Endothelial cell of umbilical vein (primary cell): ENCODE measurements around the gene ABCC1. TPM values are rescaled to one million over a fixed set of nuclear protein-coding genes. Genes with fewer than 3 reads are reported as not detected.

Experiments
- BruUV-seq: library from RNA; stranded (reverse); fragments of 400-500 nt; replicated peaks from 2 replicates; lab custom pipeline; 2021; lab: Mats Ljungman, UMichigan
- CTCF ChIA-PET: fragments of 300-600, 350-600 bp; sonication (Branson Sonifier 250); formaldehyde crosslinking; loops from one replicate; lab custom pipeline; 2021; ENCODE audit warnings: antibody characterized with exemption, inconsistent platforms; lab: Charles Lee
- POLR2A ChIA-PET: fragments of 300-600, 350-600 bp; sonication (Branson Sonifier 250); formaldehyde crosslinking; loops from one replicate; lab custom pipeline; 2021; ENCODE audit warnings: antibody characterized with exemption, inconsistent platforms; lab: Charles Lee
- DNase-seq: peaks from one replicate; pipeline ENCODE4 v3.0.0-alpha.2; 2011; ENCODE audit warnings: low read depth, low spot score
- FAIRE-seq: peaks from 2 replicates; lab custom pipeline; 2011; peaks lifted over from hg19 to GRCh38; lab: Jason Lieb, UNC
- H2AFZ ChIP-seq: 2 replicates; pipeline ENCODE4 v1.6.0; 2012; ENCODE audit warnings: low read depth, low read length, control low read depth, inconsistent platforms
- H3K27ac ChIP-seq: 2 replicates; pipeline ENCODE4 v1.5.1; 2011; ENCODE audit warnings: low read depth, mild to moderate bottlenecking, control low read depth, low read length, moderate library complexity; ENCODE audit not compliant: insufficient read depth
- H3K27me3 ChIP-seq, 2 experiments: 2 replicates each; pipeline versions ENCODE4 v1.6.0 to v1.6.1; 2011; ENCODE audit warnings: low read length in 2 of 2, mixed read lengths in 1 of 2; ENCODE audit not compliant: control insufficient read depth in 2 of 2, insufficient read depth in 2 of 2
- H3K36me3 ChIP-seq, 2 experiments: 2 replicates in 1 of 2; 3 replicates in 1 of 2; pipeline ENCODE4 v1.5.1; 2011; ENCODE audit warnings: low read length in 2 of 2, mild to moderate bottlenecking in 1 of 2, moderate library complexity in 1 of 2; ENCODE audit not compliant: control insufficient read depth in 2 of 2, insufficient read depth in 2 of 2; ENCODE audit errors: extremely low read depth in 1 of 2
- H3K4me1 ChIP-seq: 3 replicates; pipeline ENCODE4 v1.5.1; 2011; ENCODE audit warnings: mild to moderate bottlenecking, low read length; ENCODE audit not compliant: control insufficient read depth, insufficient read depth; ENCODE audit errors: extremely low read depth
- H3K4me2 ChIP-seq: 2 replicates; pipeline ENCODE4 v1.6.1; 2011; ENCODE audit warnings: low read length, control low read depth, mixed read lengths; ENCODE audit not compliant: insufficient read depth
- H3K4me3 ChIP-seq, 3 experiments: fragments of 200-600 bp in 1 of 3; sonication (generic), shearing (Covaris generic) in 1 of 3; replicated peaks in 1 of 3; 2 replicates each; pipeline ENCODE4 v1.5.1; 2011 to 2016; ENCODE audit warnings: control low read depth in 3 of 3, low read length in 3 of 3, mild to moderate bottlenecking in 2 of 3, inconsistent platforms in 1 of 3, low read depth in 1 of 3, moderate library complexity in 1 of 3; ENCODE audit not compliant: insufficient read depth in 1 of 3
- H3K79me2 ChIP-seq: 2 replicates; pipeline ENCODE4 v1.6.0; 2012; ENCODE audit warnings: low read length, inconsistent platforms; ENCODE audit not compliant: control insufficient read depth, insufficient read depth
- H3K9ac ChIP-seq: replicated peaks from 2 replicates; pipeline ENCODE3; 2011; ENCODE audit warnings: low read length, control low read depth; ENCODE audit not compliant: insufficient read depth; ENCODE audit errors: extremely low read depth
- H3K9me1 ChIP-seq: replicated peaks from 3 replicates; pipeline ENCODE4 v1.6.0; 2011; ENCODE audit warnings: mild to moderate bottlenecking, low read length; ENCODE audit not compliant: control insufficient read depth, insufficient read depth; ENCODE audit errors: extremely low read depth
- H3K9me3 ChIP-seq: replicated peaks from 2 replicates; pipeline ENCODE4 v1.5.1; 2012; ENCODE audit warnings: low read length, inconsistent platforms; ENCODE audit not compliant: control insufficient read depth, insufficient read depth
- H4K20me1 ChIP-seq: replicated peaks from 2 replicates; pipeline ENCODE3; 2011; ENCODE audit warnings: mild to moderate bottlenecking, low read length; ENCODE audit not compliant: control insufficient read depth, insufficient read depth; ENCODE audit errors: extremely low read depth
- CTCF ChIP-seq, 2 donors: IDR thresholded peaks; 1 replicate in 1 of 2; 2 replicates in 1 of 2; pipeline ENCODE4 v1.5.1; 2011; ENCODE audit warnings: low read length in 2 of 2, mild to moderate bottlenecking in 2 of 2, moderate library complexity in 2 of 2, control low read depth in 1 of 2, inconsistent platforms in 1 of 2, low read depth in 1 of 2; ENCODE audit not compliant: insufficient read depth in 1 of 2; ENCODE audit errors: extremely low read depth in 1 of 2
- EZH2 ChIP-seq: IDR thresholded peaks from 2 replicates; pipeline ENCODE4 v1.6.1; 2012; ENCODE audit warnings: borderline replicate concordance, low read depth, mild to moderate bottlenecking, moderate library complexity, low read length, inconsistent platforms; ENCODE audit not compliant: severe bottlenecking
- GATA2 ChIP-seq: IDR thresholded peaks from 2 replicates; pipeline ENCODE4 v1.7.0; 2011; ENCODE audit warnings: low read depth, mild to moderate bottlenecking, moderate library complexity, mixed read lengths, low read length; ENCODE audit not compliant: insufficient read length, insufficient read depth
- JUN ChIP-seq: IDR thresholded peaks from 2 replicates; pipeline ENCODE4 v1.6.1; 2011; ENCODE audit warnings: borderline replicate concordance, low read depth; ENCODE audit not compliant: insufficient read length, insufficient read depth
- MAX ChIP-seq: IDR thresholded peaks from 2 replicates; pipeline ENCODE4 v1.6.1; 2011; ENCODE audit not compliant: insufficient read depth, insufficient read length
- dilution Hi-C: fragments of 300-500 bp; cut with MboI; formaldehyde crosslinking; loops from one replicate; pipeline ENCODE4 v1.15.0; 2019; ENCODE audit warnings: low sequenced_read_pairs; ENCODE audit not compliant: extremely low pct_ligation_motif_present
- intact Hi-C: fragments of 100-400 bp; cut with micrococcal nuclease; formaldehyde crosslinking; loops from one replicate; pipeline ENCODE4 v1.10.0; 2022
- polyA plus RNA-seq, 4 experiments: library from polyadenylated mRNA; depleted of rRNA in 3 of 4; stranded (reverse) in 3 of 4; unstranded in 1 of 4; fragments of >200 nt; gene quantifications; 2 replicates each; pipeline versions ENCODE4 v1.2.1 to v1.2.3, GENCODE V29; 2011 to 2012; ENCODE audit warnings: missing spikeins in 1 of 4
- total RNA-seq: library from RNA; stranded (reverse); gene quantifications from 2 replicates; pipeline ENCODE4 v1.2.3, GENCODE V29; 2021

ABCC1 gene
- total and polyA plus RNA-seq, 2 donors (not counting 3 experiments of a cell fraction or from before 2014, with no cell fraction given), result 46.1 to 89.2 TPM

GRCh38 chr16:16143038-16143763 is 193.8 kb downstream of the ABCC1 start:
- DNase-seq (no peak), FAIRE-seq (peak; percentile 47)
- ChIA-PET POLR2A (no interaction called here), CTCF (interaction anchor here (0.6 to 1.1 kb wide), 2 partner anchors 23 to 97 kb away, joined by 3 read pairs; no protein-coding TSS in a partner anchor)
- H3K9me3 ChIP-seq, result no peaks in the 10 kb centered on the region
- H3K36me3 ChIP-seq, result peaks cover 10 to 28% of the 10 kb centered on the region in 2 experiments
- no peaks in the 10 kb centered on the region for H4K20me1 ChIP-seq
- H3K9me1 ChIP-seq, result no peaks in the 10 kb centered on the region
- no peaks in the 10 kb centered on the region for H3K27me3 ChIP-seq
- TF ChIP-seq JUN (no peak), GATA2 (no peak), MAX (no peak), CTCF (IDR thresholded peaks at IDR 0.05; ENCODE audit: extremely low read depth in 1 of 2, insufficient read depth in 1 of 2, low read depth in 1 of 2, low read length in 2 of 2) (peak; percentile 14 to 18), EZH2 (no peak)
- intact Hi-C loops, result no loop called here
- H3K9ac ChIP-seq, result no peak overlapping the region
- no peak overlapping the region for H3K4me2 ChIP-seq
- no peak overlapping the region for H3K27ac ChIP-seq
- H3K4me1 ChIP-seq, result no peaks in the 10 kb centered on the region
- dilution Hi-C loops, result no loop called here
- no peaks in the 10 kb centered on the region for H3K79me2 ChIP-seq
- no TSS peak for BruUV-seq
- no peak overlapping the region for H2AFZ ChIP-seq
- H3K4me3 ChIP-seq, result no peak overlapping the region
